ENCODE results near the gene PDE7B. TPM values are rescaled to one million over a fixed set of nuclear protein-coding genes. Genes with fewer than 3 reads are reported as not detected.

Gene PDE7B
- total RNA-seq, 1 experiment from 2014 or later = not detected

GRCh38 chr6:135870722-135871121 is 19.2 kb downstream of the PDE7B start:
- DNase-seq (ENCODE audit: low spot score) (no peak), ATAC-seq (no peak)
- ChIA-PET POLR2A (no interaction called here), CTCF (no interaction called here)
- Mint-ChIP-seq H3K36me3 (no peaks in the 10 kb centered on the region), H3K27ac (no peak overlapping the region), H3K27me3 (ENCODE audit: low read depth) (no peaks in the 10 kb centered on the region), H3K4me1 (peaks cover 1% of the 10 kb centered on the region), H3K4me3 (no peak overlapping the region), H3K9me3 (no peaks in the 10 kb centered on the region)
- no peak for TF ChIP-seq FOXJ3 (CRISPR knock-in tag; IDR thresholded peaks at IDR 0.05; ENCODE audit: borderline replicate concordance)
- TF ChIP-seq USF2 (CRISPR knock-in tag; IDR thresholded peaks at IDR 0.05) = no peak
- TF ChIP-seq NR3C1 (CRISPR knock-in tag; conservative IDR thresholded peaks at IDR 0.05; ENCODE audit: low read depth) = no peak
- no peak for TF ChIP-seq CBFB (CRISPR knock-in tag; IDR thresholded peaks at IDR 0.05; ENCODE audit: low read depth)
- no peak for TF ChIP-seq ZNF396 (CRISPR knock-in tag; IDR thresholded peaks at IDR 0.05; ENCODE audit: borderline replicate concordance)
- TF ChIP-seq SOX15 (CRISPR knock-in tag; IDR thresholded peaks at IDR 0.05) = no peak
- TF ChIP-seq ZNF512 (CRISPR knock-in tag; IDR thresholded peaks at IDR 0.05; ENCODE audit: borderline replicate concordance) = no peak
- TF ChIP-seq HMGXB4 (CRISPR knock-in tag; IDR thresholded peaks at IDR 0.05) = no peak
- TF ChIP-seq ATF1 (CRISPR knock-in tag; IDR thresholded peaks at IDR 0.05) = no peak
- TF ChIP-seq FOXP1 (CRISPR knock-in tag; IDR thresholded peaks at IDR 0.05; ENCODE audit: borderline replicate concordance) = no peak

GRCh38 chr6:135871296-135871695 is 19.8 kb downstream of the PDE7B start:
- TF ChIP-seq PRRX2 (CRISPR knock-in tag; IDR thresholded peaks at IDR 0.05) (no peak), GABPB1 (CRISPR knock-in tag; IDR thresholded peaks at IDR 0.05) (no peak)
- no peak overlapping the region for H3K27ac Mint-ChIP-seq
- H3K4me3 Mint-ChIP-seq = no peak overlapping the region
- peaks cover 5% of the 10 kb centered on the region for H3K4me1 Mint-ChIP-seq
- no peaks in the 10 kb centered on the region for H3K36me3 Mint-ChIP-seq
- ChIA-PET CTCF (no interaction called here), POLR2A (no interaction called here)
- no peaks in the 10 kb centered on the region for H3K27me3 Mint-ChIP-seq (ENCODE audit: low read depth)
- ATAC-seq = no peak
- no peaks in the 10 kb centered on the region for H3K9me3 Mint-ChIP-seq
- DNase-seq (ENCODE audit: low spot score) = no peak

GRCh38 chr6:135871878-135872277 is 20.4 kb downstream of the PDE7B start:
- H3K4me1 Mint-ChIP-seq = peaks cover 5% of the 10 kb centered on the region
- no peaks in the 10 kb centered on the region for H3K36me3 Mint-ChIP-seq
- H3K4me3 Mint-ChIP-seq = no peak overlapping the region
- no peaks in the 10 kb centered on the region for H3K27me3 Mint-ChIP-seq (ENCODE audit: low read depth)
- ChIA-PET POLR2A (no interaction called here), CTCF (no interaction called here)
- no peak overlapping the region for H3K27ac Mint-ChIP-seq
- ATAC-seq = no peak
- TF ChIP-seq PRRX2 (CRISPR knock-in tag; IDR thresholded peaks at IDR 0.05) = no peak
- no peak for TF ChIP-seq ATF6 (CRISPR knock-in tag; IDR thresholded peaks at IDR 0.05)
- no peak for TF ChIP-seq JAZF1 (CRISPR knock-in tag; IDR thresholded peaks at IDR 0.05)
- no peak for TF ChIP-seq ETV6 (CRISPR knock-in tag; IDR thresholded peaks at IDR 0.05)
- TF ChIP-seq ZNF423 (CRISPR knock-in tag; IDR thresholded peaks at IDR 0.05) = no peak
- H3K9me3 Mint-ChIP-seq = no peaks in the 10 kb centered on the region
- DNase-seq (ENCODE audit: low spot score) = no peak

All from WTC11 (cell line).